SK-MEL-5 (cell line): Measurements from ENCODE around the gene HAUS7. TPM values are rescaled to one million over a fixed set of nuclear protein-coding genes. Genes with fewer than 3 reads are reported as not detected.

ENCODE experiments used
- DNase-seq: peaks from one replicate; pipeline ENCODE4 v3.0.0-alpha.2; 2016; ENCODE audit warnings: low read depth, low spot score
- in situ Hi-C: cut with HindIII; loops from 2 replicates; pipeline ENCODE4 v1.10.0; 2016; ENCODE audit warnings: low sequenced_read_pairs, high pct_unique_total_duplicates, low pct_unique_long_range_greater_than_20kb
- total RNA-seq: library from RNA; depleted of rRNA; stranded (reverse); fragments of >200 nt; shearing (Covaris generic); gene quantifications from 2 replicates; pipeline ENCODE4 v1.2.3, GENCODE V29; 2014

The HAUS7 gene
- total RNA-seq, 1 experiment from 2014 or later = 22.1 TPM

- in situ Hi-C loops = no loop called here
- DNase-seq = no peak
Measured at GRCh38 chrX:153448556-153449367, 21.6 kb downstream of the HAUS7 start.

GRCh38 chrX:153447581-153447960 is 22.8 kb downstream of the HAUS7 start:
- in situ Hi-C loops = no loop called here
- no peak for DNase-seq

GRCh38 chrX:153446950-153447580 is 23.3 kb downstream of the HAUS7 start:
- in situ Hi-C loops = no loop called here
- no peak for DNase-seq

- in situ Hi-C loops = no loop called here
Measured at GRCh38 chrX:153446636-153446936, 23.8 kb downstream of the HAUS7 start.

GRCh38 chrX:153445856-153446635 is 24.3 kb downstream of the HAUS7 start, which contains the start of gene TREX2:
Gene TREX2, minus strand, starts transcription at chrX:153446056. Its CDS starts 626 bp downstream, at chrX:153445430.
- no peak for DNase-seq
- in situ Hi-C loops = no loop called here

More at GRCh38 chrX:153446636-153446936, 23.8 kb downstream of the HAUS7 start:
- no peak for DNase-seq

GRCh38 chrX:153445106-153445855 is 25.1 kb downstream of the HAUS7 start:
- in situ Hi-C loops = no loop called here
- DNase-seq = no peak

GRCh38 chrX:153444333-153445011 is 25.9 kb downstream of the HAUS7 start:
- in situ Hi-C loops = no loop called here
- DNase-seq = no peak

GRCh38 chrX:153443476-153444332 is 26.7 kb downstream of the HAUS7 start:
- in situ Hi-C loops = no loop called here
- DNase-seq = no peak

GRCh38 chrX:153442463-153442862 is 27.9 kb downstream of the HAUS7 start:
- in situ Hi-C loops = no loop called here
- DNase-seq = no peak

GRCh38 chrX:153441981-153442380 is 28.4 kb downstream of the HAUS7 start:
- in situ Hi-C loops = no loop called here
- DNase-seq = no peak

- in situ Hi-C loops = no loop called here
- DNase-seq = no peak
Measured at GRCh38 chrX:153441296-153441695, 29.1 kb downstream of the HAUS7 start.

- in situ Hi-C loops = no loop called here
- no peak for DNase-seq
Measured at GRCh38 chrX:153440556-153441135, 29.7 kb downstream of the HAUS7 start.

GRCh38 chrX:153439977-153440376 is 30.4 kb downstream of the HAUS7 start:
- no peak for DNase-seq
- in situ Hi-C loops = no loop called here

GRCh38 chrX:153438532-153438931 is 31.8 kb downstream of the HAUS7 start:
- in situ Hi-C loops = no loop called here
- peak; percentile 56 for DNase-seq

- in situ Hi-C loops = no loop called here
- no peak for DNase-seq
Measured at GRCh38 chrX:153435845-153436244, 34.5 kb downstream of the HAUS7 start.

- no peak for DNase-seq
- in situ Hi-C loops = no loop called here
Measured at GRCh38 chrX:153434801-153435200, 35.6 kb downstream of the HAUS7 start.
